AG09309 (cell line): ENCODE measurements around the gene RPE.

ENCODE experiments used
- DNase-seq: peaks from one replicate; pipeline ENCODE4 v3.0.0-alpha.2; 2010; ENCODE audit warnings: low read depth
- H3K4me3 ChIP-seq: 2 replicates; pipeline ENCODE4 v1.5.1; 2011; ENCODE audit warnings: mild to moderate bottlenecking, low read depth, low read length, moderate library complexity; ENCODE audit not compliant: control insufficient read depth
- TF ChIP-seq, protein P1 (sequence below): IDR thresholded peaks from 2 replicates; pipeline ENCODE4 v1.5.1; 2011; ENCODE audit warnings: mild to moderate bottlenecking, low read depth, low read length, inconsistent platforms; ENCODE audit not compliant: insufficient read depth, control insufficient read depth; ENCODE audit errors: missing control alignments

The RPE gene

DNA sequence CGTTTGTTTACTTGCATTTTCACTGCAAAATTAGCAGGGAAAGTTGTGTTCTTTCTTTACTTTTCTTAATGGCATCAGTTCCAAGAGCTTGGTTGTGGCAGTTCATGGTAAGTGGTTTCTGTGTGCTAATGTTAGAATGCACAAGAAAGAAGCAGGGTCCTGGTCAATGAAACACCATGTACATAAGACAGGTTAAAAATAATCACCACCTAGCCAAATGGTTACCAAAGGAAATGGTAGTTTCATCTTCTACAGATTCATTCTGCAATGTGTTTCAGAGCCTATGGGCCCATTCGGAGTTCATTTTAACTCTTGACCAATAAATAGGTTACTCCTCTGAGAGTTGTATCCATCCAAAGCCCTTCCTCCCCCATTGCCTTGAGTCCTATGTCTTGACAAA is 18.1 kb upstream of the RPE start:
- H3K4me3 ChIP-seq: no peak overlapping the region
- TF ChIP-seq, protein P1, sequence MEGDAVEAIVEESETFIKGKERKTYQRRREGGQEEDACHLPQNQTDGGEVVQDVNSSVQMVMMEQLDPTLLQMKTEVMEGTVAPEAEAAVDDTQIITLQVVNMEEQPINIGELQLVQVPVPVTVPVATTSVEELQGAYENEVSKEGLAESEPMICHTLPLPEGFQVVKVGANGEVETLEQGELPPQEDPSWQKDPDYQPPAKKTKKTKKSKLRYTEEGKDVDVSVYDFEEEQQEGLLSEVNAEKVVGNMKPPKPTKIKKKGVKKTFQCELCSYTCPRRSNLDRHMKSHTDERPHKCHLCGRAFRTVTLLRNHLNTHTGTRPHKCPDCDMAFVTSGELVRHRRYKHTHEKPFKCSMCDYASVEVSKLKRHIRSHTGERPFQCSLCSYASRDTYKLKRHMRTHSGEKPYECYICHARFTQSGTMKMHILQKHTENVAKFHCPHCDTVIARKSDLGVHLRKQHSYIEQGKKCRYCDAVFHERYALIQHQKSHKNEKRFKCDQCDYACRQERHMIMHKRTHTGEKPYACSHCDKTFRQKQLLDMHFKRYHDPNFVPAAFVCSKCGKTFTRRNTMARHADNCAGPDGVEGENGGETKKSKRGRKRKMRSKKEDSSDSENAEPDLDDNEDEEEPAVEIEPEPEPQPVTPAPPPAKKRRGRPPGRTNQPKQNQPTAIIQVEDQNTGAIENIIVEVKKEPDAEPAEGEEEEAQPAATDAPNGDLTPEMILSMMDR: no peak
- no peak for DNase-seq

- DNase-seq: no peak
- TF ChIP-seq, protein P1: no peak
- H3K4me3 ChIP-seq: no peak overlapping the region
Observed at GRCh38 chr2:209985874-209986273, 16.6 kb upstream of the RPE start.

- no peak overlapping the region for H3K4me3 ChIP-seq
- TF ChIP-seq, protein P1: no peak
- no peak for DNase-seq
Observed at GRCh38 chr2:209986415-209986814, 16.0 kb upstream of the RPE start.

GRCh38 chr2:209988010-209988409 is 14.4 kb upstream of the RPE start:
- TF ChIP-seq, protein P1: no peak
- no peak for DNase-seq

GRCh38 chr2:209990838-209991237 is 11.6 kb upstream of the RPE start:
- DNase-seq: no peak
- no peak overlapping the region for H3K4me3 ChIP-seq
- TF ChIP-seq, protein P1: no peak

More at GRCh38 chr2:209988010-209988409, 14.4 kb upstream of the RPE start:
- H3K4me3 ChIP-seq: no peak overlapping the region

DNA sequence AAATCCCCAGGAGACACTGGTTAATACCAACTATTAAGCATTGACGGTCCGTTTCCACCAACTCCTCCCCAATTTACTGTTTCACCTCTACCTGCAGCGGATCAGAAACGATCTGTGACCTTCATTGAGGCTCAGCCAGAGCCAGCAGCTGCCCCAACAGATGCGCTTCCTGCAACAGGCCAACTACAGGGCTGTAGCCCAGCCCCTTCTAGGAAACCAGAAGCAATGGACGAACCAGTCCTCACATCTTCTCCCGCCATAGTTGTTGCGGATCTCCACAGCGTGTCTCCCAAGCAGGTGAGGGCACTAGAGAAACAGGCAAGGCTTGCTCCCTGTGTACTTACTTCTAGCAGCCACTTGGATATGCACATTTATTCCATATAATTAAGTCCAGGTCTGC is 8.5 kb upstream of the RPE start:
- no peak for DNase-seq
- TF ChIP-seq, protein P1: no peak
- no peak overlapping the region for H3K4me3 ChIP-seq

GRCh38 chr2:209998596-209998995 is 3.8 kb upstream of the RPE start:
- TF ChIP-seq, protein P1: no peak
- no peak for DNase-seq
- H3K4me3 ChIP-seq: no peak overlapping the region
